ENCODE data around the gene MSANTD3.

The MSANTD3 gene

GRCh38 chr9:100465761-100466160, 38.8 kb downstream of the MSANTD3 start:
- no peak for DNase-seq (ENCODE audit: low read depth in 2 of 2)

GRCh38 chr9:100466171-100466828, 39.4 kb downstream of the MSANTD3 start:
- DNase-seq (ENCODE audit: low read depth in 2 of 2), result no peak

GRCh38 chr9:100466829-100467221, 39.9 kb downstream of the MSANTD3 start:
- no peak for DNase-seq (ENCODE audit: low read depth in 2 of 2)

- no peak for DNase-seq (ENCODE audit: low read depth in 2 of 2)
Measured at GRCh38 chr9:100468041-100468440, 41.1 kb downstream of the MSANTD3 start.

GRCh38 chr9:100472268-100472667, 45.3 kb downstream of the MSANTD3 start:
- no peak for DNase-seq (ENCODE audit: low read depth in 2 of 2)

DNA sequence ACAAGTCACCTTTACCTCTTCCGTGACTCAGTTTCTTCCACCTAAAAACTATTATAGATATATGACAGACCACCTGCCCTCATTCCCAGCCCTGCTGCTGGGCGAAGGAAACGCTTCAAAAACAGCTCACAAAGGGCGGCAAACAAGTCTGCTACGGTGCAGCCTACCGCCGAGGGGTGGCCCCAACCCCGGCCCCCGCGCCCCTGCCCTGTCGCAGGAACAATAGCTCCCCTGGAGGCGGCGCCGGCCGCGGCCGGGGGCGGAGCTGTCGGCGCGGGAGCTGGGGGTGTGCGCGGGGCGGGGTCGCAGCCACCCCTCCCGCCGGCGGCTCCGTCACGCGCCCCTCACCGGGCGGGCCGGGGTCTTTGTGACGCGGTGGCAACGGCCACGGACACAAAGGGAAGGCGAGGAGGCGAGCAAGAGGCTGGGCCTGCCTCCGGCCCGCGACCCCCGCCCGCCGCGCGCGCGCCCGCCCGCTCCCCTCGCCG, 45.9 kb downstream of the MSANTD3 start, which contains the start of gene TMEFF1:
Gene TMEFF1, plus strand, starts transcription at position 362 of the 488 bp plus-strand sequence. CDS start 396 bp downstream, outside the sequence.
- DNase-seq (ENCODE audit: low read depth in 2 of 2), result no peak

DNA sequence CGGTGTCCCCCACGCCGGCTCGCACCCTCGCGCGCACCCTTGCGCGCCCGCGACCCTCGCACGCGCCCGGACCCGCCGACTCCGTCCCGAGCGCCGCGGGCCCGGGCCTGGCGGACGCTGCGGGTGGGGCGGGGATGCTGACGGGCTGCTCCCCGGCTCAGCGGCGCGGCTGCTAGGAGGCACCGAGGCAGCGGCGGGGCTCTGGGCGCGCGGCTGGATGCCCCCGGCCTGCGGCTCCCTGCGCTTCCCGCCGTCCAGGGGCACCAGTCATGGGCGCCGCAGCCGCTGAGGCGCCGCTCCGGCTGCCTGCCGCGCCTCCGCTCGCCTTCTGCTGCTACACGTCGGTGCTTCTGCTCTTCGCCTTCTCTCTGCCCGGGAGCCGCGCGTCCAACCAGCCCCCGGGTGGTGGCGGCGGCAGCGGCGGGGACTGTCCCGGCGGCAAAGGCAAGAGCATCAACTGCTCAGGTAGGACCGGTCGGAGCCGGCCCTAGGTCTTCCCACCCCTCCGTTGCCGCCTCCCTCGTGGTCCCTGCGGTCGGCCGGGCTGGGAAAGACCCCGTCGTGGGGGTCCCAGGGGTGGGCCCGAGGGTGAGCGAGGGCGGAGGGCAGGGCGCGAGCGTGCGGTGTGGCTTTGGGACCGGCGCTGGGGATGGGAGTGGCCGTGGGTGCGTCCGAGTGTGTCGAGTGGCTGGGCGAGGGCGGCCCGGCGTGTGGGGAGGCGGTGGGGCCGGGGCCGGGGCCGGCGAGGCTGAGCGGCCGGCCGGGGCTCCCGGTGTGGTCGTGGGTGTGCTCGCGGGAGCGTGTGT, 46.5 kb downstream of the MSANTD3 start:
- DNase-seq (ENCODE audit: low read depth in 2 of 2), result no peak

- no peak for DNase-seq (ENCODE audit: low read depth in 2 of 2)
Measured at GRCh38 chr9:100474082-100474923, 47.4 kb downstream of the MSANTD3 start.

DNA sequence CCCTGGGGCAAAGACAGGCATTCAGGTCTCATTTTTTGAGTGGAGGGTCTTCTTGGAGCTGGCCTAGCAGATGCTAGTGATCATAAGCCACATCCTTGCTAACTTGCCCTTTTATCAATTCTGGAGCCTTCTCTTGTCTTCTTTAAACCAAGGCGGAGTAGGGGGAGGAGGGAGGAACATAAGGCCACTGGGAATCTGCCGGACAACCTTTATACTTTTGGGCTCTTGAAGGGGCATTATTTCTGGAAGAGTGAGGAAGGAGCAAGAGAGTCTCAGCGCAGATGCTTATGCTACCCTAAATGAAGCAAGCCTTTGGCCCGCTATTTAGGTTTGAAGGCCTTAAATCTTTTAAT, 48.0 kb downstream of the MSANTD3 start:
- DNase-seq (ENCODE audit: low read depth in 2 of 2), result no peak

- peak; percentile 57 to 59 for DNase-seq (ENCODE audit: low read depth in 2 of 2)
Measured at GRCh38 chr9:100477241-100477640, 50.3 kb downstream of the MSANTD3 start.

DNA sequence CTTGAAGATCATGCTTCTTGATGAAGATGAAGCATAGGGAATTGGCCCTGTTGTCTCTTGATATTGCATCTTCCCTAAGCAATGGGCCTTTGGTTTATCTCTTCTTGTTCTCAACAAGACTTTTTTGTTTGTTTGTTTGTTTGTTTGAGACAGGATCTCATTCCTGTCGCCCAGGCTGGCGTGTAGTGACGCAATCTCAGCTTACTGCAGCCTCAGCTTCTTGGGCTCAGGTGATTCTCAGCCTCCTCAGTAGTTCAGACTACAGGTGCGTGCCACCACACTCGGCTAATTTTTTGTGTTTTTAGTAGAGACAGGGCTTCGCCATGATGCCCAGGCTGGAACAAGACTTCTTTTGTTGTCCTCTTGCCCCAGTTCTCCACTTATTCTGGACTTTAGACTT, 51.2 kb downstream of the MSANTD3 start:
- no peak for DNase-seq (ENCODE audit: low read depth in 2 of 2)

DNA sequence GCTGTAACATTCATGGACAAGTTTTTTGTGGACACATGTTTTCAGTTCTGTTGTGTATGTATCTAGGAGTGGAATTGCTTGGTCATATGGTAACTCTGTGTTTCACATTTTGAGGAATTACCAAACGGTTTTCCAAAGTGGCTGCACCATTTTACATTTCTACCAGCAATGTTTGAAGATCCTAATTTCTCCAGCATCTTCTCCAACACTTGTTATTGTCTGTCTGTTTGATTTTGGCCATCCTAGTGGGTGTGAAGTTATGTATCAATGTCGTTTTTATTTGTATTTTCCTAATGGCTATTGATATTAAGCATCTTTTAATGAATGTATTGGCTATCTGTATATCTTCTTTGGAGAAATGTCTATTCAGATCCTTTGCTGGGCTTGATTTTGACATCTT, 52.9 kb downstream of the MSANTD3 start:
- no peak for DNase-seq (ENCODE audit: low read depth in 2 of 2)

DNA sequence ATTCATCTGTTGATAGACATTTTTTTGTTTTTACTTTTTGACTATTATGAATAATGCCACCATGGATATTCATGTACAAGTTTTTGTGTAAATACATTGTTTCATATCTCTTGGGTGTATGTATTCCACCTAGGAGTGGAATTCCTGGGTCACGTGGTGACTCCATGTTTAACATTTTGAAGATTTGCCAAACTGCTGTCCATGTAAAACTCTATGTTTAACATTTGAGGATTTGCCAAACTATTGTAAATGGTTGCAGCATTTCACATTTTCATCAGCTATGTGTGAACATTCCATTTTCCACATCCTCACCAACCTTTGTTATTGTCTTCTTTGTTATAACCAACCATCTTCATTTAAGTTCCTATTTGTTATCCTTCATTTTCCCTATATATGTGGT, 58.3 kb downstream of the MSANTD3 start:
- DNase-seq (ENCODE audit: low read depth in 2 of 2), result no peak

GRCh38 chr9:100486479-100487176, 59.7 kb downstream of the MSANTD3 start:
- no peak for DNase-seq (ENCODE audit: low read depth in 2 of 2)

DNA sequence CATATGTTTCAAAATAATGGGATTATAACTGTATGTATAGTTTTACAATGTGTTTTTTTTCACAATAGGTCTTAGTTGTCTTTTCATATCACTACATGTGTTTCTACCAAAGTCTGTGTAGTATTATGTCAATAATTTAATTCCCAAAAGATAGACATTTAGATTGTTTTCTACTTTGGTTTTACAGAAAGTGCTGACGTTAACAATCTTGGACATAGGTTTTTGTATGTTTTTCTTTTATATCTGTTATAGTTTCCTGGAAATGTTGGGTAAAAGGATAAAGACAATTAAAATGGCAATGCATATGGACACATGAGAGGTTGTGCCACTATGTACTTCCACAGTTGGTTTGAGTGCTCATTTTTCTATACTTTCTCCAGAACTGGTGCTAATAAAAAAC, 61.2 kb downstream of the MSANTD3 start:
- no peak for DNase-seq (ENCODE audit: low read depth in 2 of 2)

DNA sequence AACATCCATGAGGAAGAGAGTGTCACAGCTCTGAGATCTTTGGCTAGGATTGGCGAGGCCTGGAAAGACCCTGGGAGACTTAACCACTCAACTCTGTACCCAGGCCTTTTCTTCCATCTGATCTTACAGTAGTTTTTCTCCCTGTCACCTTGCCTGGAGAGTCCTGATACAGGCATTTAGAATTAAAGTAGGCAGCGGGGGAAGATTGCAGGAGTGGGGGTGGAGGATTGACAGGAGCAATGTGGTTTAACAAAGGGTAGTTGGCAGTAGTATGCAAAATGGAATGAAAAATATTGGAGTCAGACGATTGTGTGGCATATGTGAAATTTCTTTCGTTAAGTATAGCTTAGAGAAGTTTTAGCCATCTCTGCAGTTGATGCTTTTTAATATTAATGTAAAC, 62.9 kb downstream of the MSANTD3 start:
- DNase-seq (ENCODE audit: low read depth in 2 of 2), result no peak

- DNase-seq (ENCODE audit: low read depth in 2 of 2), result no peak
Measured at GRCh38 chr9:100492952-100493351, 66.0 kb downstream of the MSANTD3 start.

- DNase-seq (ENCODE audit: low read depth in 2 of 2), result peak in 1 of 2 experiments; percentile 17
Measured at GRCh38 chr9:100498592-100498991, 71.6 kb downstream of the MSANTD3 start.

DNA sequence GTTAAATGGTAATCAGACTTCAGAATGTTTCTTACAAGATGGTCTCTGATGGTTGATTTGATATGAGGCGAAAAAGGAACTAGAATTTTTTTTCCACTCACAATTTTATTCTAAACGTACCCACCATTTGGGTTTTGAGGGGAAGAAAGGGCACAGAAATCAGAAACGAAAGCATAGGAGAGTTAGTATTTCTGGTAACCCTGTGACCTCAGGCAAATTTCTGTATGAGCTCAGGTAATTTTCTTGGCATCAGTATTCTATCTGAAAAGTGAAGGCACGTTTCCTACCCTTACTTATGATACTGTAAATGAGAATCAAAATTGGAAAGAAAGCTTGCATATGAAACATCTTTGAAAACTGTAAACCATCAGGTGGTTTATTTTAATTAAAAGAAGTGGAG, 72.5 kb downstream of the MSANTD3 start:
- DNase-seq (ENCODE audit: low read depth in 2 of 2), result no peak

GRCh38 chr9:100499866-100500265, 72.9 kb downstream of the MSANTD3 start:
- DNase-seq (ENCODE audit: low read depth in 2 of 2), result no peak

Measured in fibroblast of skin of left quadriceps (primary cell).